ENCODE results near the gene ADAMTSL1.

DNA sequence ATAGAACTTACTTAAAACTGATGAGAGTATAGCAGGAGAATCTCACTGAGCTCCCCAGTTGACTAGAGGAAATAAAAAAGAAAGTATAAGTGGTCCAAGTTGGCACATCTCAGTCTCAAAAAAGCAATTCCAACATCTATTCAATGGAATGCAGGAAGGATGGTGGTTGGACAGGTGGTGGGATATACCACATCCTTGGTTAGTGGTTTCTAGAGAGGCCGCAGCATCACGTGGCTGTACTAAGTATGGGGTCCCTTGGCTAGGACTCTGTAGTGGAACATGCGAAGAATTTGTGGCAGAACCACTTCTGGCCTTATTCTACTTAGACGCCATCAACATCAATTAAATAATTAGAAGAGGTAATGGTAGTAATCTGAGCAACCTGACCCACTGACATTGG is 326.6 kb downstream of the ADAMTSL1 start:
- TF ChIP-seq, protein P1, sequence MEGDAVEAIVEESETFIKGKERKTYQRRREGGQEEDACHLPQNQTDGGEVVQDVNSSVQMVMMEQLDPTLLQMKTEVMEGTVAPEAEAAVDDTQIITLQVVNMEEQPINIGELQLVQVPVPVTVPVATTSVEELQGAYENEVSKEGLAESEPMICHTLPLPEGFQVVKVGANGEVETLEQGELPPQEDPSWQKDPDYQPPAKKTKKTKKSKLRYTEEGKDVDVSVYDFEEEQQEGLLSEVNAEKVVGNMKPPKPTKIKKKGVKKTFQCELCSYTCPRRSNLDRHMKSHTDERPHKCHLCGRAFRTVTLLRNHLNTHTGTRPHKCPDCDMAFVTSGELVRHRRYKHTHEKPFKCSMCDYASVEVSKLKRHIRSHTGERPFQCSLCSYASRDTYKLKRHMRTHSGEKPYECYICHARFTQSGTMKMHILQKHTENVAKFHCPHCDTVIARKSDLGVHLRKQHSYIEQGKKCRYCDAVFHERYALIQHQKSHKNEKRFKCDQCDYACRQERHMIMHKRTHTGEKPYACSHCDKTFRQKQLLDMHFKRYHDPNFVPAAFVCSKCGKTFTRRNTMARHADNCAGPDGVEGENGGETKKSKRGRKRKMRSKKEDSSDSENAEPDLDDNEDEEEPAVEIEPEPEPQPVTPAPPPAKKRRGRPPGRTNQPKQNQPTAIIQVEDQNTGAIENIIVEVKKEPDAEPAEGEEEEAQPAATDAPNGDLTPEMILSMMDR (IDR thresholded peaks at IDR 0.05), result no peak
- TF ChIP-seq POLR2A (IDR thresholded peaks at IDR 0.05), result no peak
- no peak for TF ChIP-seq POLR2AphosphoS5 (IDR thresholded peaks at IDR 0.05)
